Esophagus squamous epithelium (tissue), 5 donors: ENCODE measurements around the gene PRR36. TPM values are rescaled to one million over a fixed set of nuclear protein-coding genes. Genes with fewer than 3 reads are reported as not detected.
"Not testable (repeated sequence)": the region's sequence is repeated elsewhere in the genome, so short reads cannot be mapped to it uniquely, and the experiment has no call there.

Experiments
- DNase-seq: peaks from one replicate; lab custom pipeline; 2025; lab: John Stamatoyannopoulos, UW
- H3K27ac ChIP-seq, 4 donors: fragments of 200-600 bp; sonication (generic); one replicate each; pipeline ENCODE4 v1.5.1; 2016 to 2019; ENCODE audit warnings: mild to moderate bottlenecking in 1 of 4
- H3K27me3 ChIP-seq, 4 donors: fragments of 200-600 bp; sonication (generic); 1 replicate in 3 of 4; 2 replicates in 1 of 4; pipeline versions ENCODE4 v1.5.1 to v1.6.0; 2017 to 2021; ENCODE audit warnings: antibody characterized with exemption in 1 of 4
- H3K36me3 ChIP-seq, 3 donors: fragments of 200-600 bp; sonication (generic); one replicate each; pipeline ENCODE4 v1.5.1; 2016 to 2019
- H3K4me1 ChIP-seq, 3 donors: fragments of 200-600 bp; sonication (generic); one replicate each; pipeline ENCODE4 v1.5.1; 2017 to 2019
- H3K4me3 ChIP-seq, 4 donors: fragments of 200-600 bp; sonication (generic); 1 replicate in 3 of 4; 2 replicates in 1 of 4; pipeline ENCODE4 v1.5.1; 2016 to 2019; ENCODE audit warnings: mild to moderate bottlenecking in 2 of 4, moderate library complexity in 1 of 4
- H3K9me3 ChIP-seq, 3 donors: fragments of 200-600 bp; sonication (generic); one replicate each; pipeline ENCODE4 v1.5.1; 2016 to 2019
- POLR2A ChIP-seq, 4 donors: fragments of 450-650 bp; IDR thresholded peaks; one replicate each; pipeline ENCODE4 v1.6.1; 2017; ENCODE audit warnings: antibody characterized with exemption in 4 of 4, mild to moderate bottlenecking in 4 of 4, moderate library complexity in 3 of 4
- WGBS, 2 donors: methylation state at CpG; one replicate each; pipeline ENCODE4 v1.1.5; 2018; 5-methylcytosine and 5-hydroxymethylcytosine counted together
- intact Hi-C: fragments of 100-400 bp; cut with DNase I; formaldehyde crosslinking; loops from one replicate; pipeline ENCODE4 v1.15.0; 2022
- total RNA-seq, 4 donors: library from RNA; depleted of rRNA; stranded (reverse); fragments of >200 nt; gene quantifications; one replicate each; pipeline ENCODE4 v1.1.0, GENCODE V29; 2016
- TF ChIP-seq, protein P1 (sequence below), 6 experiments: fragments of 450-650 bp in 4 of 6; fragments of 200-600 bp in 2 of 6; sonication (generic) in 2 of 6; IDR thresholded peaks; one replicate each; pipeline ENCODE4 v1.5.1; 2016 to 2019; ENCODE audit warnings: antibody characterized with exemption in 6 of 6, mild to moderate bottlenecking in 4 of 6, moderate library complexity in 4 of 6
- donor health status: DM: yes; HTN: yes; CAD: no.

PRR36 gene
- total RNA-seq, 4 donors from 2014 or later, result 0.35 to 0.57 TPM; not detected in 2

DNA sequence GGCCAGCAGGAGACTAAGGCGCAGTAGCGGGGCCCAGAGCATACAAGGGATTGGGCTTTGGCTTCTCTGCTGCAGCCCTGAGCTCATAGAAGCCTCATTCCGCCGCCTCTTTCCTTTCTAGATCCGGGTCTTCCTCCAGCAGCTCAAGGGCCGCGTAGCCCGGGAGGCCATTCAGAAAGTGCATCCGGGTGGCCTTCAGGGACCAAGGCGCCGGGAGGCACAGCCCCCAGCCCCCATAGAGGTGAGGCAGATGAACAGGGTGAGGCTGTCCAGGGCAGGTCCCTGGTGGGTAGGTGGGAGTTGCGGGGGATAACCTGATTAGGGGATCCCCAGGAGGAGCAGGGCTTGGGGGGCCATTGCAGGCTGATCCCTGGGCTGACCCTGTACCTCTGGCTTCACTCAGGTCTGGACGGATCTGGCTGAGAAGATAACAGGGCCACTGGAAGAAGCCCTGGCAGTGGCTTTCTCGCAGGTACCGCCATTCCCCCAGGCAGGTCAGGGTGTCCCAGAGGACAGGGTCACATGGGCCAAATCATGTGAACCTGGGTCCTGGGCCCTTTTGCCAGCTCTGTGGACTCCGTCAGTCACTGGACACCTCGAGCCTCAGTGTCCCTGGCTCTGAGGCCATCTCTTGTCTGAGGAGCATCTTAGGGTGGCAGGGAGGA, 47.2 kb upstream of the PRR36 start:
- Histone ChIP-seq H3K27ac (peak overlapping the region; percentile 82 to 97 (median 94)), H3K36me3 (peaks cover 0 to 18% (median 11%) of the 10 kb centered on the region in 3 donors), H3K4me3 (peak overlapping the region; percentile 26 to 96 (median 70)), H3K9me3 (no peaks in the 10 kb centered on the region), H3K27me3 (peaks cover 0 to 49% (median 12%) of the 10 kb centered on the region in 4 donors), H3K4me1 (peaks cover 45 to 93% (median 51%) of the 10 kb centered on the region in 3 donors)
- intact Hi-C loops, result no loop called here
- TF ChIP-seq, protein P1, sequence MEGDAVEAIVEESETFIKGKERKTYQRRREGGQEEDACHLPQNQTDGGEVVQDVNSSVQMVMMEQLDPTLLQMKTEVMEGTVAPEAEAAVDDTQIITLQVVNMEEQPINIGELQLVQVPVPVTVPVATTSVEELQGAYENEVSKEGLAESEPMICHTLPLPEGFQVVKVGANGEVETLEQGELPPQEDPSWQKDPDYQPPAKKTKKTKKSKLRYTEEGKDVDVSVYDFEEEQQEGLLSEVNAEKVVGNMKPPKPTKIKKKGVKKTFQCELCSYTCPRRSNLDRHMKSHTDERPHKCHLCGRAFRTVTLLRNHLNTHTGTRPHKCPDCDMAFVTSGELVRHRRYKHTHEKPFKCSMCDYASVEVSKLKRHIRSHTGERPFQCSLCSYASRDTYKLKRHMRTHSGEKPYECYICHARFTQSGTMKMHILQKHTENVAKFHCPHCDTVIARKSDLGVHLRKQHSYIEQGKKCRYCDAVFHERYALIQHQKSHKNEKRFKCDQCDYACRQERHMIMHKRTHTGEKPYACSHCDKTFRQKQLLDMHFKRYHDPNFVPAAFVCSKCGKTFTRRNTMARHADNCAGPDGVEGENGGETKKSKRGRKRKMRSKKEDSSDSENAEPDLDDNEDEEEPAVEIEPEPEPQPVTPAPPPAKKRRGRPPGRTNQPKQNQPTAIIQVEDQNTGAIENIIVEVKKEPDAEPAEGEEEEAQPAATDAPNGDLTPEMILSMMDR (IDR thresholded peaks at IDR 0.05), result no peak
- TF ChIP-seq POLR2A (IDR thresholded peaks at IDR 0.05), result no peak
- WGBS, 2 donors, result 49 to 85% methylated on average over 5 to 6 of the region's 17 CpGs
- DNase-seq, result no peak

GRCh38 chr19:7920519-7921301, 46.5 kb upstream of the PRR36 start:
- Histone ChIP-seq H3K9me3 (no peaks in the 10 kb centered on the region), H3K27ac (peak overlapping the region; percentile 86 to 97 (median 94)), H3K4me1 (peaks cover 50 to 94% (median 51%) of the 10 kb centered on the region in 3 donors), H3K27me3 (peaks cover 6 to 54% (median 19%) of the 10 kb centered on the region in 4 donors), H3K4me3 (peak overlapping the region; percentile 55 to 96 (median 70)), H3K36me3 (peaks cover 0 to 18% (median 11%) of the 10 kb centered on the region in 3 donors)
- DNase-seq, result peak; percentile 100
- intact Hi-C loops, result no loop called here
- 0 to 3% methylated on average over 23 to 26 of the region's 62 CpGs for WGBS, 2 donors
- TF ChIP-seq POLR2A (IDR thresholded peaks at IDR 0.05), result peak in 2 of 4 donors; percentile 13 to 50
- TF ChIP-seq, protein P1 (IDR thresholded peaks at IDR 0.05), result peak in 1 of 6 experiments; percentile 13

GRCh38 chr19:7919610-7920518, 45.7 kb upstream of the PRR36 start, which contains the start of gene SNAPC2:
SNAPC2 (plus strand) TSS chr19:7920338; CDS start chr19:7920367, 29 bp downstream.
- peak within 1 kb of the TSS; percentile 55 to 96 (median 70) for H3K4me3 ChIP-seq
- peak in 2 of 4 donors; percentile 38 to 63 for TF ChIP-seq POLR2A (IDR thresholded peaks at IDR 0.05)
- TF ChIP-seq, protein P1 (IDR thresholded peaks at IDR 0.05), result peak in 1 of 6 experiments; percentile 18
- H3K27me3 ChIP-seq, result peaks cover 13 to 54% (median 24%) of the 10 kb centered on the region in 4 donors
- 20 to 48% methylated on average over 12 to 14 of the region's 62 CpGs for WGBS, 2 donors
- peaks cover 45 to 90% (median 49%) of the 10 kb centered on the region in 3 donors for H3K4me1 ChIP-seq
- peak; percentile 82 for DNase-seq
- H3K9me3 ChIP-seq, result no peaks in the 10 kb centered on the region
- peak within 1 kb of the TSS; percentile 86 to 97 (median 94) for H3K27ac ChIP-seq
- peaks cover 0 to 18% (median 11%) of the 10 kb centered on the region in 3 donors for H3K36me3 ChIP-seq
- intact Hi-C loops, result no loop called here

DNA sequence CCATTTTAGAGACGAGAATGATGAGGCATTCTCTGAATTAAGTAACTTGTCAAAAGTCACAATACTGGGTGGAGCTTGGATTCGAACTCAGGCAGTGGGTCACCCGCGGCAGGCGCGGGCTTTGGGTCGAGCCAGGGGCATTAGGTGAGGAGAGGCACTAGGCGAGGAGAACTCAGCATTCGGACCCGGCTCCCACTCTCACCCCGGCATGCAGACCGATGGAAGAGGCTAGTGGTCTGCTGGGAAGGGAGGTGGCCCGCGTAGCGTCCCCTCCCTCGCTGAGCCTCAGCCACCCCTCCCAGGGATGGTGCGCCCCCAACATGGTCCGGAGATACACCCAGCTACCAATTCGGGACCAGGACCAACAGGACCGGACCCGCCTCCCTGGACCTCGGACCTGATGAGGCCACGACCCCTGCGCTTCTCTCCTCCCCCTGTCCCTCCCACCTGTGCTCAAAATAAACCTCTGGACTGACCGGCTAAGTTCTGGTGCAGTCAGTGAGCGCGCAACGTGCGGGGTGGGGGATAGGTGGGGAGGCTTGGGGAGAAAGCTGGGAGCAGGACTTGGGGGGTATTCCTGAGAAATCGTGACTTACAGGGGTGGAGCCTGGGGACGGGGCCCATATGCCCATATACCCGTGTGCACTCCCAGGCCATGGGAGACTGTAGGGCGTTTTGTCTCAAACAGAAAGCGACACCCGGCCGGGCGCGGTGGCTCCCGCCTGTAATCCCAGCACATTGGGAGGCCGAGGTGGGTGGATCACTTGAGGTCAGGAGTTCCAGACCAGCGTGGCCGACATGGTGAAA, 44.6 kb upstream of the PRR36 start:
- Histone ChIP-seq H3K4me3 (peak overlapping the region in 1 of 4 donors; percentile 83), H3K27me3 (peaks cover 19 to 56% (median 24%) of the 10 kb centered on the region in 4 donors), H3K36me3 (peaks cover 0 to 19% (median 11%) of the 10 kb centered on the region in 3 donors), H3K9me3 (no peaks in the 10 kb centered on the region), H3K27ac (no peak overlapping the region), H3K4me1 (peaks cover 42 to 80% (median 45%) of the 10 kb centered on the region in 3 donors)
- intact Hi-C loops, result no loop called here
- WGBS, 2 donors, result 56 to 63% methylated on average over 10 to 17 of the region's 42 CpGs
- TF ChIP-seq, protein P1 (IDR thresholded peaks at IDR 0.05), result no peak
- TF ChIP-seq POLR2A (IDR thresholded peaks at IDR 0.05), result no peak
- DNase-seq, result no peak

GRCh38 chr19:7918062-7918614, 43.9 kb upstream of the PRR36 start:
- Histone ChIP-seq H3K27ac (peak overlapping the region in 2 of 4 donors; percentile 60 to 73), H3K36me3 (peaks cover 0 to 24% (median 9%) of the 10 kb centered on the region in 3 donors), H3K4me3 (peak overlapping the region in 2 of 4 donors; percentile 43 to 65), H3K4me1 (peaks cover 42 to 73% (median 45%) of the 10 kb centered on the region in 3 donors), H3K27me3 (peaks cover 19 to 62% (median 24%) of the 10 kb centered on the region in 4 donors)
- DNase-seq, H3K9me3 ChIP-seq, intact Hi-C loops: not testable (repeated sequence)
- WGBS, 2 donors, result 27 to 44% methylated on average over 10 to 19 of the region's 29 CpGs
